ENCODE data around the gene ITFG2.

- TF ChIP-seq CTCF (IDR thresholded peaks at IDR 0.05), result no peak
- no peak for TF ChIP-seq POLR2A (IDR thresholded peaks at IDR 0.05)
Observed at GRCh38 chr12:2857021-2857431, 44.6 kb downstream of the ITFG2 start, which contains the start of gene TEX52.

Data from lower leg skin (tissue), 3 donors.